SW480 (cell line): Measurements from ENCODE around the gene PLCL1.

Experiments used
- DNase-seq: peaks from one replicate; pipeline ENCODE4 v3.0.0-alpha.2; 2016; ENCODE audit warnings: low spot score

The PLCL1 gene

GRCh38 chr2:197954328-197954727, 149.9 kb downstream of the PLCL1 start:
- DNase-seq: no peak

GRCh38 chr2:197958592-197959150, 154.3 kb downstream of the PLCL1 start:
- no peak for DNase-seq

- DNase-seq: no peak
Measured at GRCh38 chr2:197959383-197959782, 155.0 kb downstream of the PLCL1 start.

- no peak for DNase-seq
Measured at GRCh38 chr2:197960786-197961185, 156.4 kb downstream of the PLCL1 start.

GRCh38 chr2:197964720-197965119, 160.3 kb downstream of the PLCL1 start:
- DNase-seq: no peak

GRCh38 chr2:197965756-197966155, 161.4 kb downstream of the PLCL1 start:
- no peak for DNase-seq

- DNase-seq: no peak
Measured at GRCh38 chr2:197969391-197969893, 165.0 kb downstream of the PLCL1 start.

GRCh38 chr2:197972061-197972460, 167.7 kb downstream of the PLCL1 start:
- DNase-seq: no peak

GRCh38 chr2:197972587-197972986, 168.2 kb downstream of the PLCL1 start:
- DNase-seq: no peak

GRCh38 chr2:197973772-197974171, 169.4 kb downstream of the PLCL1 start:
- DNase-seq: no peak

GRCh38 chr2:197975931-197976519, 171.6 kb downstream of the PLCL1 start:
- no peak for DNase-seq

- DNase-seq: no peak
Measured at GRCh38 chr2:197978971-197979370, 174.6 kb downstream of the PLCL1 start.

GRCh38 chr2:197982565-197982964, 178.2 kb downstream of the PLCL1 start:
- no peak for DNase-seq

- no peak for DNase-seq
Measured at GRCh38 chr2:197985029-197985638, 180.7 kb downstream of the PLCL1 start.

GRCh38 chr2:197986977-197987376, 182.6 kb downstream of the PLCL1 start:
- no peak for DNase-seq

- DNase-seq: no peak
Measured at GRCh38 chr2:197990356-197990755, 186.0 kb downstream of the PLCL1 start.

- no peak for DNase-seq
Measured at GRCh38 chr2:197992482-197993133, 188.2 kb downstream of the PLCL1 start.

GRCh38 chr2:197993363-197993762, 189.0 kb downstream of the PLCL1 start:
- DNase-seq: no peak

- DNase-seq: no peak
Measured at GRCh38 chr2:197993830-197994229, 189.4 kb downstream of the PLCL1 start.

- no peak for DNase-seq
Measured at GRCh38 chr2:197994751-197995150, 190.4 kb downstream of the PLCL1 start.

GRCh38 chr2:197996583-197996982, 192.2 kb downstream of the PLCL1 start:
- DNase-seq: no peak

GRCh38 chr2:197997083-197997541, 192.7 kb downstream of the PLCL1 start:
- DNase-seq: no peak

- DNase-seq: no peak
Measured at GRCh38 chr2:197998702-197999101, 194.3 kb downstream of the PLCL1 start.
